OCI-M2 (cell line): ENCODE data around the gene FLNA.
"Not testable (repeated sequence)": the region's sequence is repeated elsewhere in the genome, so short reads cannot be mapped to it uniquely, and the experiment has no call there.

ENCODE experiments used
- DNase-seq: peaks from one replicate; lab custom pipeline; 2025; ENCODE audit not compliant: unreplicated experiment; lab: John Stamatoyannopoulos, UW

Gene FLNA

GRCh38 chrX:154308108-154308946 lies 66.1 kb downstream of the FLNA start:
- no peak for DNase-seq

DNA sequence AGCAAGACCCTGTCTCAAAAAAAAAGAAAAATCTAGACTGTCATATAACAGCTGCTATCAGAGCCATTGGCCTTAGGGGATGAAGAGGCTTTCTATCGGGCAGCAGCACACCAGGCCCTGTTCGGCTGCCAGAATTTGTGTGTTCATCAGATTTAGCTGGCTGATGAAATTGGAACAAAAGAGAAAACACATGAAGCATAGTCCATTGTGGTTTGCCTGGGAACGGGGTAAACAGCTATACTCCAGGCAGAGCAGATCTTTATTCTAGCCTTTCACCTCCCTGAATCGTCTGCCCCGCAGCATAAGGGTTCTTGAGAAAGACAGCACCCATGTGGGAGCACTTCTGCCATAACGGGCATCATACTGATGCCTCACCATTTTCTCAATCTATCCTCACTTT lies 67.2 kb downstream of the FLNA start:
- DNase-seq = no peak

DNA sequence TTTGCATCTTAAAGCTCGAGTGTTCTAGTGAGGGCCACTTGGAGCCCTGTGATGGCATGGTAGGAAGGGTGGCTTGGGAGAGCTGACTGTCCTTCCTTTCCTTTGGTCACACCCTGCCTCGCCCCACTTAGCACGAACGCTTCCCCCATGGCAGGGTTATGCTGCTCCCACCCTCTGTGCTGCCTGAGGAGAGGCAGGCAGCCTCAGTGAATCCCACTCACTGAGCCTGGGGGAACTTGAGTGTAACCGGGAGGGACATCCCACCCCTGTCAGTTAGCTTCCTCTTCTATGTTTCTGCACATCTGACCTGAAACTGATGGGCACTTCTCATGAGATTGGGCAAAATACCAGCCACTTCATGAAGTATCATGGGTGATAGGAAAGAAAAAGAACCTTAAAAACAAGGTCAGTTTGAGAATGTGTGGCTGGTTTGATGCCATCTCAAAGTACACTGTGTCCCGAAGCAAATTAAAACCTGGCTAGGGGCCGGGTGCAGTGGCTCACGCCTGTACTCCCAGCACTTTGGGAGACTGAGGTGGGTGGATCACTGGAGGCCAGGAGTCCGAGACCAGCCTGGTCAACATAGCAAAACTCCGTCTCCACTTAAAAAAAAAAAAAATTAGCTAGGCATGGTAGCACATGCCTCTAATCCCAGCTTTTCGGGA lies 68.8 kb downstream of the FLNA start:
- no peak for DNase-seq

DNA sequence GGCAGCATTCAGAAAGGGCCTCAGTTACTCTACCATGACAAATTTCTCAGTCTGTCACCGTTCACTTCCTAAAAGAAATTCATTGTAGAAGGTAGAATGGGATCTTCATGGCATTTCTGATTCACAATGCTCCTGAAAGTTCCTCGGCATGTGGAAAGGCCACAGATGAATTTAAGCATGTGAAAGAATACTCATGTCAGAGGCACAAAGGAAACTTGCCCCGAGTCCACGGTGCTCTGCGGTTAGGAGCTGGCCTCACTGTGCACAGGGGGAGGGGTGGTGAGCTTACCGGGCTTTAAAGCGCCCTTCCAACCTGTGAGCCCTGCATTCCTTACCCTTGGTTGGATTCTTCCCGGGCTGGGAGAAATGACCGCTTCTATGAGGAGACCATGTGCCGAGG lies 69.6 kb downstream of the FLNA start:
- DNase-seq = no peak

DNA sequence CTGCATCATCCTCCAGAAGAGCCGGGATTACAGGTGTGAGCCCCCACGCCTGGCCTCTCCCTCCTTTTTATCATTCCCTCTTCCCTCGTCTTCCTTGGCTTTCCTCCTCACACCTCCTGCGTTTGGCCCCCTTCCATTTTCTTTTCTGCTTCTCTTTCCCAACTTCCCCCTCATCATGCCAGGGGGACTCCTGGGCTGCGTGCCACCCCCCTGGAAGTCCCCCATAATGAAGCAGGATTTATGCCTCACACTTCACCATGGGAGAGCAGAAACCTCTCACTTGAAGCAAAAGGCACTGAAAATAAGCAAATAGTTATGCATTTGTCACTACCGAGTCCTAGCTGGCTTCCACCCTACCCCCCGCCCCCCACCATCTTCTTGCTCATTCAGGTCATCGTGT lies 71.0 kb downstream of the FLNA start:
- no peak for DNase-seq

DNA sequence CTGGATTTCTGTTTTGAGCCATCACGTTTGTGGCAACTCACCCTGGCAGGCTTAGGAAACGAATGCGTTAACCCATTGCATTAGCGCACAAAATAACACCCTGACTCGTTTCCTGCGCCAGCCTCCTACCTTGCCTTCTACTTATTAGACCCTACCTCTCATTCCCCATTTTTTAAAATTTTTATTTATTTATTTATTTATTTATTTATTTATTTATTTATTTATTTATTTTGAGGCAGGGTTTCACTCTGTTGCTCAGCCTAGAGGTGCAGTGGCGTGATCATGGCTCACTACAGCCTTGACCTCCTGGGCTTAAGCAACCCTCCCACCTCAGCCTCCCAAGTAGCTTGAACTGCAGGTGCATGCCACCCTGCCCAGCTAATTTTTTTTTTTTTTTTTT lies 71.4 kb downstream of the FLNA start:
- DNase-seq = not testable (repeated sequence)

DNA sequence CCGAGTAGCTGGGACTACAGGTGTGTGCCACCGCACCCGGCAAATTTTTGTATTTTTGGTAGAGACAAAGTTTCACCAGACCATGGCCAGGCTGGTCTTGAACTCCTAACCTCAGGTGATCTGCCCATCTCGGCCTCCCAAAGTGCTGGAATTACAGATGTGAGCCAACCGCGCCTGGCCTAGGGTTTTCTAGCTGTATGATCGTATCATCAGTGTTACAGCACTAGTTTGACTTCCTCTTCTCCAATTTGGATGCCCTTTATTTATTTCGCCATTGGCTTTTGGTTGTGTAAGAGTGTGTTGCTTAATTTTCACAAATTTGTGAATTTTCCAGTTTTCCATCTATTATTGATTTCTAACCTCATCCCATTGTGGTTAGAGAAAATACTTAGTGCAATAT lies 73.6 kb downstream of the FLNA start:
- no peak for DNase-seq
